ENCODE results near the gene ANO3.

The ANO3 gene

GRCh38 chr11:26675233-26675928, 343.5 kb downstream of the ANO3 start:
- Mint-ChIP-seq H3K4me1 (no peaks in the 10 kb centered on the region), H3K36me3 (ENCODE audit: low read depth) (no peaks in the 10 kb centered on the region), H3K9me3 (no peaks in the 10 kb centered on the region), H3K27me3 (ENCODE audit: low read depth, poor library complexity) (no peaks in the 10 kb centered on the region), H3K4me3 (no peak overlapping the region), H3K27ac (no peak overlapping the region)
- no peak for TF ChIP-seq CTCF (IDR thresholded peaks at IDR 0.05)
- DNase-seq: no peak

- Mint-ChIP-seq H3K4me3 (no peak overlapping the region), H3K27me3 (ENCODE audit: low read depth, poor library complexity) (peaks cover 3% of the 10 kb centered on the region), H3K4me1 (no peaks in the 10 kb centered on the region), H3K36me3 (ENCODE audit: low read depth) (no peaks in the 10 kb centered on the region), H3K27ac (no peak overlapping the region), H3K9me3 (no peaks in the 10 kb centered on the region)
- DNase-seq: no peak
- no peak for TF ChIP-seq CTCF (IDR thresholded peaks at IDR 0.05)
Measured at GRCh38 chr11:26676641-26677040, 344.7 kb downstream of the ANO3 start.

- Mint-ChIP-seq H3K36me3 (ENCODE audit: low read depth) (no peaks in the 10 kb centered on the region), H3K4me3 (no peak overlapping the region), H3K27me3 (ENCODE audit: low read depth, poor library complexity) (peaks cover 3% of the 10 kb centered on the region), H3K4me1 (no peaks in the 10 kb centered on the region), H3K9me3 (no peaks in the 10 kb centered on the region), H3K27ac (no peak overlapping the region)
- no peak for TF ChIP-seq CTCF (IDR thresholded peaks at IDR 0.05)
- no peak for DNase-seq
Measured at GRCh38 chr11:26677566-26677965, 345.6 kb downstream of the ANO3 start.

- Mint-ChIP-seq H3K4me1 (no peaks in the 10 kb centered on the region), H3K36me3 (ENCODE audit: low read depth) (no peaks in the 10 kb centered on the region), H3K9me3 (no peaks in the 10 kb centered on the region), H3K4me3 (no peak overlapping the region), H3K27ac (no peak overlapping the region), H3K27me3 (ENCODE audit: low read depth, poor library complexity) (no peaks in the 10 kb centered on the region)
- TF ChIP-seq CTCF (IDR thresholded peaks at IDR 0.05): no peak
- no peak for DNase-seq
Measured at GRCh38 chr11:26687351-26687750, 355.4 kb downstream of the ANO3 start.

- Mint-ChIP-seq H3K27ac (no peak overlapping the region), H3K4me3 (no peak overlapping the region), H3K9me3 (no peaks in the 10 kb centered on the region), H3K4me1 (no peaks in the 10 kb centered on the region), H3K27me3 (ENCODE audit: low read depth, poor library complexity) (no peaks in the 10 kb centered on the region), H3K36me3 (ENCODE audit: low read depth) (no peaks in the 10 kb centered on the region)
- DNase-seq: no peak
- TF ChIP-seq CTCF (IDR thresholded peaks at IDR 0.05): no peak
Measured at GRCh38 chr11:26688701-26689100, 356.8 kb downstream of the ANO3 start.

GRCh38 chr11:26696330-26696729, 364.4 kb downstream of the ANO3 start:
- Mint-ChIP-seq H3K36me3 (ENCODE audit: low read depth) (no peaks in the 10 kb centered on the region), H3K4me3 (no peak overlapping the region), H3K27me3 (ENCODE audit: low read depth, poor library complexity) (no peaks in the 10 kb centered on the region), H3K4me1 (peaks cover 8% of the 10 kb centered on the region), H3K9me3 (no peaks in the 10 kb centered on the region), H3K27ac (no peak overlapping the region)
- no peak for TF ChIP-seq CTCF (IDR thresholded peaks at IDR 0.05)
- DNase-seq: no peak
